WTC11 (cell line): Measurements from ENCODE around the gene MON2. TPM values are rescaled to one million over a fixed set of nuclear protein-coding genes. Genes with fewer than 3 reads are reported as not detected.

Source experiments
- ATAC-seq: fragments of 200-7000 bp; cut with Tn5 transposase; 2 replicates; pipeline ENCODE4 v1.10.0; 2021; ENCODE audit warnings: mild to moderate bottlenecking, moderate library complexity
- CTCF ChIA-PET: fragments of 300-600 bp; sonication (Branson Sonifier 250); formaldehyde crosslinking; loops from one replicate; lab custom pipeline; 2021; ENCODE audit warnings: antibody characterized with exemption; lab: Charles Lee
- POLR2A ChIA-PET: fragments of 350-600 bp; sonication (Branson Sonifier 250); formaldehyde crosslinking; loops from one replicate; lab custom pipeline; 2021; ENCODE audit warnings: antibody characterized with exemption; lab: Charles Lee
- DNase-seq: peaks from one replicate; pipeline ENCODE4 v3.0.0; 2021; ENCODE audit warnings: low spot score
- H3K27ac Mint-ChIP-seq: 2 replicates; pipeline ENCODE4 v1.8.0; 2021; ENCODE audit warnings: mixed read lengths
- H3K27me3 Mint-ChIP-seq: 2 replicates; pipeline ENCODE4 v1.8.0; 2021; ENCODE audit warnings: low read depth, mild to moderate bottlenecking, moderate library complexity, mixed read lengths
- H3K36me3 Mint-ChIP-seq: 2 replicates; pipeline ENCODE4 v1.8.0; 2021; ENCODE audit warnings: mixed read lengths
- H3K4me1 Mint-ChIP-seq: 2 replicates; pipeline ENCODE4 v1.8.0; 2022; ENCODE audit warnings: mixed read lengths
- H3K4me3 Mint-ChIP-seq: 2 replicates; pipeline ENCODE4 v1.8.0; 2021; ENCODE audit warnings: mild to moderate bottlenecking, moderate library complexity, mixed read lengths
- H3K9me3 Mint-ChIP-seq: 2 replicates; pipeline ENCODE4 v1.8.0; 2021; ENCODE audit warnings: mixed read lengths
- CDX4 ChIP-seq: fragments of 250-450 bp; sonication (Bioruptor Pico); IDR thresholded peaks from 2 replicates; pipeline ENCODE4 v1.9.0; 2021; ENCODE audit warnings: moderate library complexity, mild to moderate bottlenecking, inconsistent platforms, borderline replicate concordance
- FOXK1 ChIP-seq: sonication (generic); formaldehyde crosslinking; IDR thresholded peaks from 2 replicates; pipeline ENCODE4 v1.8.0; 2022; ENCODE audit warnings: mild to moderate bottlenecking, moderate library complexity, missing genetic modification reagents
- IRF1 ChIP-seq: sonication (generic); formaldehyde crosslinking; IDR thresholded peaks from 2 replicates; pipeline ENCODE4 v1.8.0; 2023; ENCODE audit warnings: missing genetic modification reagents
- MAX ChIP-seq: sonication (generic); formaldehyde crosslinking; IDR thresholded peaks from 2 replicates; pipeline ENCODE4 v1.8.0; 2022; ENCODE audit warnings: mild to moderate bottlenecking, missing genetic modification reagents
- OVOL2 ChIP-seq: fragments of 250-450 bp; sonication (Bioruptor Pico); IDR thresholded peaks from 2 replicates; pipeline ENCODE4 v1.9.0; 2021; ENCODE audit warnings: mild to moderate bottlenecking, borderline replicate concordance
- PRDM15 ChIP-seq: sonication (generic); formaldehyde crosslinking; IDR thresholded peaks from 2 replicates; pipeline ENCODE4 v1.8.0; 2022; ENCODE audit warnings: missing genetic modification reagents
- RORB ChIP-seq: fragments of 250-450 bp; sonication (Bioruptor Pico); IDR thresholded peaks from 2 replicates; pipeline ENCODE4 v1.9.0; 2021; ENCODE audit warnings: mild to moderate bottlenecking
- TEAD4 ChIP-seq: sonication (generic); formaldehyde crosslinking; IDR thresholded peaks from 2 replicates; pipeline ENCODE4 v1.8.0; 2022; ENCODE audit warnings: mild to moderate bottlenecking, missing genetic modification reagents
- ZNF121 ChIP-seq: sonication (generic); formaldehyde crosslinking; IDR thresholded peaks from 2 replicates; pipeline ENCODE4 v1.8.0; 2023; ENCODE audit warnings: missing genetic modification reagents
- ZNF138 ChIP-seq: sonication (generic); formaldehyde crosslinking; conservative IDR thresholded peaks from 2 replicates; pipeline ENCODE4 v1.8.1; 2022; ENCODE audit warnings: mild to moderate bottlenecking, moderate library complexity, missing genetic modification reagents
- ZNF416 ChIP-seq: fragments of 250-450 bp; sonication (Bioruptor Pico); IDR thresholded peaks from 2 replicates; pipeline ENCODE4 v1.9.0; 2021; ENCODE audit warnings: mild to moderate bottlenecking, inconsistent platforms
- ZNF671 ChIP-seq: fragments of 250-450 bp; sonication (Bioruptor Pico); IDR thresholded peaks from 2 replicates; pipeline ENCODE4 v1.8.0; 2021; ENCODE audit warnings: mild to moderate bottlenecking
- total RNA-seq: library from RNA; stranded (reverse); gene quantifications from 3 replicates; pipeline ENCODE4 v1.2.3, GENCODE V29; 2021
- TF ChIP-seq, protein P1 (sequence below): sonication (generic); formaldehyde crosslinking; IDR thresholded peaks from 2 replicates; pipeline ENCODE4 v1.8.1; 2022; ENCODE audit warnings: missing genetic modification reagents, borderline replicate concordance
- TF ChIP-seq, protein P2 (sequence below): fragments of 250-450 bp; sonication (Bioruptor Pico); IDR thresholded peaks from 2 replicates; pipeline ENCODE4 v1.9.0; 2021; ENCODE audit warnings: mild to moderate bottlenecking
- TF ChIP-seq, protein P3 (sequence below): fragments of 200-600 bp; IDR thresholded peaks from 2 replicates; pipeline ENCODE4 v1.8.0; 2022; ENCODE audit warnings: antibody characterized with exemption

MON2 gene
- total RNA-seq, 1 experiment from 2014 or later: 25.8 TPM

- Mint-ChIP-seq H3K4me3 (peak overlapping the region; percentile 86), H3K4me1 (peaks cover 16% of the 10 kb centered on the region), H3K36me3 (no peaks in the 10 kb centered on the region), H3K9me3 (no peaks in the 10 kb centered on the region), H3K27me3 (peaks cover 66% of the 10 kb centered on the region), H3K27ac (no peak overlapping the region)
- ChIA-PET CTCF (interaction anchor here (0.6 to 3.3 kb wide), 25 partner anchors 8 to 717 kb away, joined by 3 to 28 read pairs (median 4); partner anchors contain the start of genes AVPR1A and MON2), POLR2A (no interaction called here)
- ATAC-seq (no peak), DNase-seq (no peak)
- TF ChIP-seq FOXK1 (CRISPR knock-in tag) (no peak), ZNF138 (no peak), ZNF416 (no peak), MAX (CRISPR knock-in tag) (no peak), RORB (CRISPR knock-in tag) (no peak), TEAD4 (CRISPR knock-in tag) (no peak), ZNF671 (CRISPR knock-in tag) (no peak), OVOL2 (no peak), ZNF121 (CRISPR knock-in tag) (no peak), CDX4 (CRISPR knock-in tag) (no peak), IRF1 (CRISPR knock-in tag) (no peak), PRDM15 (CRISPR knock-in tag) (no peak)
- TF ChIP-seq, protein P1, sequence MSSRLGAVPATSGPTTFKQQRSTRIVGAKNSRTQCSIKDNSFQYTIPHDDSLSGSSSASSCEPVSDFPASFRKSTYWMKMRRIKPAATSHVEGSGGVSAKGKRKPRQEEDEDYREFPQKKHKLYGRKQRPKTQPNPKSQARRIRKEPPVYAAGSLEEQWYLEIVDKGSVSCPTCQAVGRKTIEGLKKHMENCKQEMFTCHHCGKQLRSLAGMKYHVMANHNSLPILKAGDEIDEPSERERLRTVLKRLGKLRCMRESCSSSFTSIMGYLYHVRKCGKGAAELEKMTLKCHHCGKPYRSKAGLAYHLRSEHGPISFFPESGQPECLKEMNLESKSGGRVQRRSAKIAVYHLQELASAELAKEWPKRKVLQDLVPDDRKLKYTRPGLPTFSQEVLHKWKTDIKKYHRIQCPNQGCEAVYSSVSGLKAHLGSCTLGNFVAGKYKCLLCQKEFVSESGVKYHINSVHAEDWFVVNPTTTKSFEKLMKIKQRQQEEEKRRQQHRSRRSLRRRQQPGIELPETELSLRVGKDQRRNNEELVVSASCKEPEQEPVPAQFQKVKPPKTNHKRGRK (CRISPR knock-in tag): no peak
- TF ChIP-seq, protein P2, sequence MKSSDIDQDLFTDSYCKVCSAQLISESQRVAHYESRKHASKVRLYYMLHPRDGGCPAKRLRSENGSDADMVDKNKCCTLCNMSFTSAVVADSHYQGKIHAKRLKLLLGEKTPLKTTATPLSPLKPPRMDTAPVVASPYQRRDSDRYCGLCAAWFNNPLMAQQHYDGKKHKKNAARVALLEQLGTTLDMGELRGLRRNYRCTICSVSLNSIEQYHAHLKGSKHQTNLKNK (CRISPR knock-in tag): no peak
- TF ChIP-seq, protein P3, sequence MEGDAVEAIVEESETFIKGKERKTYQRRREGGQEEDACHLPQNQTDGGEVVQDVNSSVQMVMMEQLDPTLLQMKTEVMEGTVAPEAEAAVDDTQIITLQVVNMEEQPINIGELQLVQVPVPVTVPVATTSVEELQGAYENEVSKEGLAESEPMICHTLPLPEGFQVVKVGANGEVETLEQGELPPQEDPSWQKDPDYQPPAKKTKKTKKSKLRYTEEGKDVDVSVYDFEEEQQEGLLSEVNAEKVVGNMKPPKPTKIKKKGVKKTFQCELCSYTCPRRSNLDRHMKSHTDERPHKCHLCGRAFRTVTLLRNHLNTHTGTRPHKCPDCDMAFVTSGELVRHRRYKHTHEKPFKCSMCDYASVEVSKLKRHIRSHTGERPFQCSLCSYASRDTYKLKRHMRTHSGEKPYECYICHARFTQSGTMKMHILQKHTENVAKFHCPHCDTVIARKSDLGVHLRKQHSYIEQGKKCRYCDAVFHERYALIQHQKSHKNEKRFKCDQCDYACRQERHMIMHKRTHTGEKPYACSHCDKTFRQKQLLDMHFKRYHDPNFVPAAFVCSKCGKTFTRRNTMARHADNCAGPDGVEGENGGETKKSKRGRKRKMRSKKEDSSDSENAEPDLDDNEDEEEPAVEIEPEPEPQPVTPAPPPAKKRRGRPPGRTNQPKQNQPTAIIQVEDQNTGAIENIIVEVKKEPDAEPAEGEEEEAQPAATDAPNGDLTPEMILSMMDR: no peak
- TF ChIP-seq, all 79 proteins: peak for 0
Measured at GRCh38 chr12:62434494-62435302, 31.9 kb upstream of the MON2 start.
